OCI-LY3 (cell line): ENCODE measurements around the gene DLX3.

Source experiments
- H2AFZ ChIP-seq: fragments of 200-600, 300-600 bp; shearing (Covaris generic); 2 replicates; pipeline ENCODE4 v1.6.0; 2014; ENCODE audit warnings: antibody characterized with exemption, low read depth, low read length
- H3K27ac ChIP-seq: fragments of 200-600, 300-600 bp; sonication (generic); 2 replicates; pipeline ENCODE4 v1.5.1; 2014; ENCODE audit warnings: mild to moderate bottlenecking, low read length, moderate library complexity, mixed read lengths
- H3K27me3 ChIP-seq: fragments of 200-600, 300-600 bp; sonication (generic); 2 replicates; pipeline ENCODE4 v1.6.1; 2014; ENCODE audit warnings: low read depth, low read length, mixed read lengths
- H3K36me3 ChIP-seq: fragments of 200-600, 300-600 bp; sonication (generic); replicated peaks from 2 replicates; pipeline ENCODE3; 2014; ENCODE audit warnings: low read depth, low read length, mixed read lengths
- H3K4me1 ChIP-seq: fragments of 300-600, 200-600 bp; sonication (generic); 2 replicates; pipeline ENCODE4 v1.6.1; 2014; ENCODE audit warnings: low read length, mixed read lengths
- H3K4me2 ChIP-seq: fragments of 200-600, 300-600 bp; sonication (generic); 2 replicates; pipeline ENCODE4 v1.6.1; 2014; ENCODE audit warnings: low read length, mixed read lengths
- H3K4me3 ChIP-seq: fragments of 300-600, 200-600 bp; sonication (generic); 2 replicates; pipeline ENCODE4 v1.5.1; 2014; ENCODE audit warnings: antibody characterized with exemption, mild to moderate bottlenecking, low read length, moderate library complexity
- H3K79me2 ChIP-seq: fragments of 300-600, 200-600 bp; shearing (Covaris generic); 2 replicates; pipeline ENCODE4 v1.6.1; 2014; ENCODE audit warnings: mild to moderate bottlenecking, low read length, mixed read lengths
- H3K9ac ChIP-seq: fragments of 300-600, 200-600 bp; shearing (Covaris generic); 2 replicates; pipeline ENCODE4 v1.6.0; 2014; ENCODE audit warnings: mild to moderate bottlenecking, low read length, moderate library complexity
- H3K9me3 ChIP-seq: fragments of 200-600, 300-600 bp; shearing (Covaris generic); 2 replicates; pipeline ENCODE4 v1.6.1; 2014; ENCODE audit warnings: low read length, mixed read lengths; ENCODE audit not compliant: insufficient read depth
- H4K20me1 ChIP-seq: fragments of 200-600, 300-600 bp; sonication (generic); 2 replicates; pipeline ENCODE4 v1.6.1; 2016; ENCODE audit warnings: low read length, mixed read lengths; ENCODE audit not compliant: insufficient read depth
- EZH2phosphoT487 ChIP-seq: fragments of 200-600 bp; shearing (Covaris generic); IDR thresholded peaks from 2 replicates; pipeline ENCODE4 v1.6.1; 2018; ENCODE audit warnings: antibody characterized with exemption, mixed run types, low read depth
- TF ChIP-seq, protein P1 (sequence below): fragments of 200-600, 300-600 bp; sonication (generic); IDR thresholded peaks from 2 replicates; pipeline ENCODE4 v1.5.1; 2014; ENCODE audit warnings: antibody characterized with exemption, low read length, low read depth

The DLX3 gene

DNA sequence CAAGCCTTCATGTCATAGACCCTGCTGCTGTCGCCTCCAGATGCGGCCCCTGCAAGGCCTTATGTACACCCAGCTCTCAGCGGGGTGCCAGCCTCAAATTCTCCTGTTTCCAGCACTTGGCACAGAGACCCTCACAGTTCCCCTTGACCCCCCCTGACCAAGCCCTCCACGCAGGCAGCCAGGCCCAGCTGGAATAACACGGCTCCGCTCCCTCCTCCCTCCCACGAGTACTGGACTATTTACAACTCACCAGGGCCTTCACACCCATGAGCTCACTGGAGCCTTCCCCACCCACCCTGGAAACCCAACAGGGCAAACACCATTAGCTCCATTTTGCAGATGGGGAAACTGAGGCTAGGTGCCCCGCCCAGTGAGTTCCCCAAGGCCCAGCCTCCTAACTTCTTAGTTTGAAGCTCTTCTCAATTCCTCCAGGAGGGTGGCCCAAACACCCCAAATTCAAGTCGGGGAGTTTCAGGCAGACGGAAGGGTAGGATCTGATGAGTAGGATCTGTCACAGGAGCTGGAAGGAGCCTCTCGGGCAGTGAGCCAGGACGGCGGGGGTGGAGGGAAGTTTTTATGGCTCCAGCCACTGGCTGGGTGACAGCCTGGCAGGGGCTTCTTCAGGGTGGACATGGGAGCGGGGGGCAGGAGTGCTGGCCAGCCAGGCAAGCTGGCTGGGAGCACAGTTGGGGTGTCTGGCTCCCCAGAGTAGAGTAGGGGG, 43.5 kb downstream of the DLX3 start:
- H3K27me3 ChIP-seq = peaks cover 12% of the 10 kb centered on the region; the same call in 1 of the 2 replicates
- TF ChIP-seq EZH2phosphoT487 = no peak
- TF ChIP-seq, protein P1, sequence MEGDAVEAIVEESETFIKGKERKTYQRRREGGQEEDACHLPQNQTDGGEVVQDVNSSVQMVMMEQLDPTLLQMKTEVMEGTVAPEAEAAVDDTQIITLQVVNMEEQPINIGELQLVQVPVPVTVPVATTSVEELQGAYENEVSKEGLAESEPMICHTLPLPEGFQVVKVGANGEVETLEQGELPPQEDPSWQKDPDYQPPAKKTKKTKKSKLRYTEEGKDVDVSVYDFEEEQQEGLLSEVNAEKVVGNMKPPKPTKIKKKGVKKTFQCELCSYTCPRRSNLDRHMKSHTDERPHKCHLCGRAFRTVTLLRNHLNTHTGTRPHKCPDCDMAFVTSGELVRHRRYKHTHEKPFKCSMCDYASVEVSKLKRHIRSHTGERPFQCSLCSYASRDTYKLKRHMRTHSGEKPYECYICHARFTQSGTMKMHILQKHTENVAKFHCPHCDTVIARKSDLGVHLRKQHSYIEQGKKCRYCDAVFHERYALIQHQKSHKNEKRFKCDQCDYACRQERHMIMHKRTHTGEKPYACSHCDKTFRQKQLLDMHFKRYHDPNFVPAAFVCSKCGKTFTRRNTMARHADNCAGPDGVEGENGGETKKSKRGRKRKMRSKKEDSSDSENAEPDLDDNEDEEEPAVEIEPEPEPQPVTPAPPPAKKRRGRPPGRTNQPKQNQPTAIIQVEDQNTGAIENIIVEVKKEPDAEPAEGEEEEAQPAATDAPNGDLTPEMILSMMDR = no peak

DNA sequence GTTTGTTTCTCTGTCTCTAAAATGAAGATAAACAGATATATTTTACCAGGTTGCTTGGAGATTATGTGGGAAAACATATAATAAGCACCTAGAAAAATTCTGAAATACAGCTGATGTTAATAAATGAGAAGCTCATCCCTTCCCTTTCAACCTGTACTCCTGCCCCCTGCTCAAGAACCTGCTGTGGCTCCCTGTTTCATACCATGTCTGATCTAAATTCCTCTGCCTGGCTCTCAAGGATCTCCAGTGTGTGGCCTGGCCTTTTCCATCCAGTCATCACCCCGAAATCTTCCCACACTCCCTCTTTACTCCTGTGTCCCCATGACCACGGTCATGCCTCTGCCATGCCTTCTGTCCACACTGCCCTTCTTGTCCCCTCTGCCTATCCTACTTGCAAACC, 45.4 kb downstream of the DLX3 start:
- no peak overlapping the region for H3K9ac ChIP-seq
- H3K9me3 ChIP-seq = no peaks in the 10 kb centered on the region
- no peak overlapping the region for H3K27ac ChIP-seq
- no peaks in the 10 kb centered on the region for H3K4me1 ChIP-seq
- no peak overlapping the region for H3K4me3 ChIP-seq
- no peak for TF ChIP-seq EZH2phosphoT487
- H4K20me1 ChIP-seq = no peaks in the 10 kb centered on the region
- no peak overlapping the region for H2AFZ ChIP-seq
- H3K79me2 ChIP-seq = no peaks in the 10 kb centered on the region
- no peak overlapping the region for H3K4me2 ChIP-seq
- no peaks in the 10 kb centered on the region for H3K36me3 ChIP-seq
- peaks cover 12% of the 10 kb centered on the region; the same call in 1 of the 2 replicates for H3K27me3 ChIP-seq

More for the DNA sequence above, 43.5 kb downstream of the DLX3 start:
- H3K9me3 ChIP-seq = no peaks in the 10 kb centered on the region
- no peak overlapping the region for H3K27ac ChIP-seq
- H3K79me2 ChIP-seq = no peaks in the 10 kb centered on the region
- no peak overlapping the region for H2AFZ ChIP-seq
- no peak overlapping the region for H3K4me2 ChIP-seq
- H4K20me1 ChIP-seq = no peaks in the 10 kb centered on the region
- no peaks in the 10 kb centered on the region for H3K36me3 ChIP-seq
- H3K4me1 ChIP-seq = no peaks in the 10 kb centered on the region
- no peak overlapping the region for H3K9ac ChIP-seq
- H3K4me3 ChIP-seq = no peak overlapping the region

DNA sequence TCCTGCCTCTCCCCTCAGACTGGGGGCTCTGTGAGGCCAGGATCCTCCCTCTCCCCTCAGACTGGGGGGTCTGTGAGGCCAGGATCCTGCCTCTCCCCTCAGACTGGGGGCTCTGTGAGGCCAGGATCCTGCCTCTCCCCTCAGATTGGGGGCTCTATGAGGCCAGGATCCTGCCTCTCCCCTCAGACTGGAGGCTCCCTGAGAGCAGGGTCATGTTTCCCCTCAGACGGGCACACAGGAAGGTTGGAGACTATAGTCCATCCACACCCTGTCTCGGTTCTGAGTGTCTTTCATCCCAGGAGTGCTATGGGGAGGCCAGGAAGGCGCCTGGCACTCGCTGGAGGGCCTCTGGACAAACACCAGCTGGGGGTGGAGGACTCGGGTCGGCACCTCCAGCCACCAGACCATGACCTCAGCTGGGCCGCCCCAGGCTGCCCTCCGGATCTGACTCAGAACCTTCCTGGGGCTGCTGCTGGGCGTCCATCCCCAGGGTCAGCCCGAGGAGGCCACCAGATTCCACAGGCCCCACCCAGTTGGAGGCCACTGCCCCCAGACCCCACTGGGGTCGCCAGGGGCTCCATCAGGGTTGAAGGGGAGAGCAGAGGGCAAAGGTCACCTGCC, 48.0 kb downstream of the DLX3 start:
- no peak overlapping the region for H3K27ac ChIP-seq
- H3K4me3 ChIP-seq = no peak overlapping the region
- no peaks in the 10 kb centered on the region for H4K20me1 ChIP-seq
- TF ChIP-seq EZH2phosphoT487 = no peak
- TF ChIP-seq, protein P1 = no peak
- H3K4me1 ChIP-seq = no peaks in the 10 kb centered on the region
- H3K9ac ChIP-seq = no peak overlapping the region
- no peak overlapping the region for H3K4me2 ChIP-seq
- H3K79me2 ChIP-seq = no peaks in the 10 kb centered on the region
- peaks cover 20% of the 10 kb centered on the region for H3K27me3 ChIP-seq
- no peaks in the 10 kb centered on the region for H3K36me3 ChIP-seq
- no peak overlapping the region for H2AFZ ChIP-seq
- H3K9me3 ChIP-seq = no peaks in the 10 kb centered on the region

DNA sequence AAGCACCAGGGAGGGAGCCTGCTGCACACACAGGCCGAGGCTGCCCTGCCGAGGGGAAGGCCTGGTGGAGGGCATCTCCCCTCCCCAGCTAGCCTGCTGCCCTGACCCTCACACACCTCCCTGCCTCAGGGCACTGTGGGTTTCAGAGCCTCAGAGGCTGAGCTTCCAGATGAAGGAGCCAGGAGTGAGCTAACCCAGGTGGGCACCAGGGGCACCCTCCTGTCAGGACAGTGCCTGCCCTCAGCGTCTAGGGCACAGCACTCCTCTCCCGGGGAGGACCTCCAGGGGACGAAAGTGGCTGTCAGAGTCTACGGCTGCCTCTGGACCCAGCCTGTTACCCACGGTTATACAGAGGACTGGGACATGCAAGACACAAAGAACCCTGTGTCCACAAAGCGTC, 48.8 kb downstream of the DLX3 start:
- Histone ChIP-seq H3K4me3 (no peak overlapping the region), H3K9me3 (no peaks in the 10 kb centered on the region), H4K20me1 (no peaks in the 10 kb centered on the region), H3K36me3 (no peaks in the 10 kb centered on the region), H2AFZ (no peak overlapping the region), H3K4me2 (no peak overlapping the region), H3K9ac (no peak overlapping the region), H3K4me1 (no peaks in the 10 kb centered on the region), H3K27me3 (peaks cover 20% of the 10 kb centered on the region), H3K27ac (no peak overlapping the region), H3K79me2 (no peaks in the 10 kb centered on the region)
- TF ChIP-seq, protein P1 = no peak
- no peak for TF ChIP-seq EZH2phosphoT487
